HG03571 (cell line): ENCODE data around the gene GALNTL6.

Experiments used
- ATAC-seq: cut with Tn5 transposase; IDR thresholded peaks from one replicate; pipeline ENCODE4 v1.9.1; 2021; ENCODE audit not compliant: unreplicated experiment

Gene GALNTL6

GRCh38 chr4:172173206-172173605, 360.0 kb downstream of the GALNTL6 start:
- no peak for ATAC-seq

- ATAC-seq = no peak
Measured at GRCh38 chr4:172177382-172177781, 364.2 kb downstream of the GALNTL6 start.

GRCh38 chr4:172188248-172188988, 375.2 kb downstream of the GALNTL6 start:
- ATAC-seq = no peak

- no peak for ATAC-seq
Measured at GRCh38 chr4:172202480-172203076, 389.4 kb downstream of the GALNTL6 start.

GRCh38 chr4:172207258-172207657, 394.1 kb downstream of the GALNTL6 start:
- ATAC-seq = no peak

- no peak for ATAC-seq
Measured at GRCh38 chr4:172207886-172208285, 394.7 kb downstream of the GALNTL6 start.

GRCh38 chr4:172220679-172221078, 407.5 kb downstream of the GALNTL6 start:
- ATAC-seq = no peak

- ATAC-seq = no peak
Measured at GRCh38 chr4:172225457-172225856, 412.3 kb downstream of the GALNTL6 start.

GRCh38 chr4:172232966-172233365, 419.8 kb downstream of the GALNTL6 start:
- ATAC-seq = no peak

- no peak for ATAC-seq
Measured at GRCh38 chr4:172243551-172243950, 430.3 kb downstream of the GALNTL6 start.

- ATAC-seq = no peak
Measured at GRCh38 chr4:172245516-172245915, 432.3 kb downstream of the GALNTL6 start.

GRCh38 chr4:172253409-172253808, 440.2 kb downstream of the GALNTL6 start:
- no peak for ATAC-seq

- no peak for ATAC-seq
Measured at GRCh38 chr4:172256820-172257219, 443.6 kb downstream of the GALNTL6 start.

GRCh38 chr4:172270397-172270796, 457.2 kb downstream of the GALNTL6 start:
- no peak for ATAC-seq

GRCh38 chr4:172287117-172287516, 473.9 kb downstream of the GALNTL6 start:
- ATAC-seq = no peak

GRCh38 chr4:172305698-172306097, 492.5 kb downstream of the GALNTL6 start:
- no peak for ATAC-seq

GRCh38 chr4:172308078-172308477, 494.9 kb downstream of the GALNTL6 start:
- no peak for ATAC-seq

- no peak for ATAC-seq
Measured at GRCh38 chr4:172311682-172312081, 498.5 kb downstream of the GALNTL6 start.

GRCh38 chr4:172323288-172323687, 510.1 kb downstream of the GALNTL6 start:
- ATAC-seq = no peak

- ATAC-seq = no peak
Measured at GRCh38 chr4:172344308-172344938, 531.2 kb downstream of the GALNTL6 start.

- ATAC-seq = no peak
Measured at GRCh38 chr4:172348426-172348825, 535.2 kb downstream of the GALNTL6 start.

- ATAC-seq = no peak
Measured at GRCh38 chr4:172352356-172352755, 539.2 kb downstream of the GALNTL6 start.
